Measurements from ENCODE around the gene DHCR24.

DHCR24 gene

DNA sequence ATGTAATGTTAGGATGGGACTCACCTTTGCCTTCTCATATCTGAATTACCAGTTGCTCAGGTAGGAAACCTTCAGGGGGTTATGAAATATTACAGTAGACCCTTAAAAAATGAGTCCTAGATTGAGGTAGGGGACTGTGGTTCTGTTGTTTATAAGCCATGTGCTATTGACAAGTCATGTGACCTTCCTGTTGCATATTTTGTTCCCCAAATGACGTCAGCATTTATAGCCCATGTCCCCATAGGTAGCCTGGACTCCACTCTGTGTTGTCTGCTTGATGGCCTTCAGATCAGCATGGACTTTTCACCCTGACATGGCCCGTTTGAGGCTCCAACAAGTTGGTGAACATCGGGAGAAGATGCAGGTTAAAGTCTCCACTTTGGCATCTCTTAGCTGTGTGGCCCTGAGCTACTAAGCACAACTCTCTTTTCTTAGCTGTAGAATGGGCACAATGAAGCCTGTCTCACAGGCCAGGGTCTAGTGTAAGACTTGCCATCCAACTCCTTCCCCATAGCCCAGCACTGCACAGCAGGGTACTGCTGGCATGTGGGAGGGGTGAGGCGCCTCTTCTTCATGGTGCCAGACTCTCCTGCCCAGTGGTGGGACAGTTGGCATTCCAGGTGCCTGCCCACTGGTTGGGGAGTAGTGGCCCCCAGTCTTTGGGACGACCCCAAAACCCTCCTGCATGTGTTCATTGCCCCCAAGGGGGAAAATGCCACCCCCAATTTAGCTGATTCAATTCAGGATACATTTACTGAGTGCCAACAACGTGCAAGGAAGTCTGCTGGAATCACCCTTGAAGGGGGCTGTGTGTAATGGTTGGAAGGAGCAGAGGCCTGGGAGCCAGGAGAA is 49.8 kb downstream of the DHCR24 start:
- H3K9me3 ChIP-seq, result no peaks in the 10 kb centered on the region
- in situ Hi-C loops (cut with MboI; ENCODE audit: low sequenced_read_pairs), result no loop called here
- H3K36me3 ChIP-seq (replicated peaks), result no peaks in the 10 kb centered on the region
- peaks cover 30% of the 10 kb centered on the region for H3K27me3 ChIP-seq (ENCODE audit: low read depth)
- no peak overlapping the region for H3K4me3 ChIP-seq
- no peak for DNase-seq (ENCODE audit: low spot score in 2 of 2)
- no peaks in the 10 kb centered on the region for H3K4me1 ChIP-seq

DNA sequence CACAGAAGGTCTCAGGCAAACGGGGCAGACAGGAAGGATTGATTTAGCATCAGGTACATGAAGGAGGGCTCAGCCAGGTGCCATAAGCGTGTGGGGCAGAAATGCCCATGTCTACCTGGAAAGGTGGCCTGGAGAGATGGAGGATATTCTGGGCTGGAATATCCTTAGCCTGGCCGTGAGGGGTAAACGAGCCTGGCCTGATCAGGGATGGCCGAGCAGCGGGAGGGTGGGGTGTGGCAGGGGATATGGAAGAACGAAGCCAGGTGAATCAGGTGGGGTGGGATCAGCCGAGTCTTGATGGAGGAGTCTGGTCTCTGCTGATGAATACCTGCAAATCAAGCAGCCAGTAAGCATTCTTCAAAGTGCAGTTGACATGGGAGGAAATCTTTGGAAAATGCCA is 50.4 kb downstream of the DHCR24 start:
- peaks cover 30% of the 10 kb centered on the region for H3K27me3 ChIP-seq (ENCODE audit: low read depth)
- H3K36me3 ChIP-seq (replicated peaks), result no peaks in the 10 kb centered on the region
- DNase-seq (ENCODE audit: low spot score in 2 of 2), result no peak
- no peak overlapping the region for H3K4me3 ChIP-seq
- no peaks in the 10 kb centered on the region for H3K9me3 ChIP-seq
- no peaks in the 10 kb centered on the region for H3K4me1 ChIP-seq
- in situ Hi-C loops (cut with MboI; ENCODE audit: low sequenced_read_pairs), result no loop called here

DNA sequence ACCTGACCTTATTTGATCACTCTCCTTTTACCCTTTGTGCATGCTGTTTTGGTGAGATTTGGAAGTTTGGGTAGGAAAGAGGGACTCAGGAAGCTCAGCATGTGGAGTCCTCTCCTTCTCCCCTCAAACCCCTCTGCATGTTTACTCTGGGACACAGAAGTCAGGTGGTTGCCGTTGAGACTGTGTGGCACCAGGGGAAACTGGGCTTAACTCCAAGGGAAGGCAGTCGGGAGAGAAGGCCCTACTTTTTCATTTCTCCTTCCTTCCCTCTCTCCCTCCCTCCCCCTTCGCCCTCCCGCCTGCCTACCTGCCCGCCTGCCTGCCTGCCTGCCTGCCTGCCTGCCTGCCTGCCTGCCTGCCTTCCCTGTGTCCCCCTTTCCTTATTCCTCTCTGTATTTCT is 51.0 kb downstream of the DHCR24 start:
- H3K36me3 ChIP-seq (replicated peaks), result no peaks in the 10 kb centered on the region
- H3K27me3 ChIP-seq (ENCODE audit: low read depth), result peaks cover 31% of the 10 kb centered on the region
- in situ Hi-C loops (cut with MboI; ENCODE audit: low sequenced_read_pairs), result no loop called here
- no peaks in the 10 kb centered on the region for H3K4me1 ChIP-seq
- H3K4me3 ChIP-seq, result no peak overlapping the region
- no peaks in the 10 kb centered on the region for H3K9me3 ChIP-seq
- DNase-seq (ENCODE audit: low spot score in 2 of 2), result no peak

DNA sequence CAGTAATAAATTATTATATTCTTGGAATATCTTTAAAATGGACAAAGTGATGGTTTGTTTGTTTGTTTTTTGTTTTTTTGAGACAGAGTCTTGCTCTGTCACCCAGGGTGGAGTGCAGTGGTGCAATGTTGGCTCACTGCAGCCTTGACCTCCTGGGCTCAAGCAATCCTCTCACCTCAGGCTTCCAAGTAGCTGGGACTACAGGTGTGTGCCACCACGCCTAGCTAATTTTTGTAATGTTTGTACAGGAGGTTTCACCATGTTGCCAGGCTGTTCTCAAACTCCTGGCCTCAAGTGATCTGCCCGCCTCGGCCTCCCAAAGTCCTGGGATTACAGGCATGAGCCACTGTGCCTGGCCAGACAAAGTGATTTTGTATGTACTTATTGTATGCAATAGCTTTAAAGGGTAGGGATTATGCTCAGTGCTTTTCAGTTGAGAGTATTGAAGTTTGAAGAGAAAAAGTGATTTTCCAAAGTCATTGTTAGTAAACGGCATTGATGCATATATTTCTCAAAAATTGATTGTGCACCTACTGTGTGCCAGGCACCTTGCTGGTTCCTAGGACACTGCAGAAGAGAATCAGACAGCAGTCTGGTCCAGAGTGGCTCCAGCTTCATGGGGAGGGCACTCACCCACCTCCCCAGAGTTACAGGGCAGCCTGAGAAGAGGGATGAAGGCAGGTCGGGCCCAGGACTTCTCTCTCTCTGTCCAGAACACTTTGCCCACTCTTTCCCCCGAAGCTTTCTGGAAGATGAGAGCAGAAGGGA is 51.7 kb downstream of the DHCR24 start:
- Histone ChIP-seq H3K9me3 (no peaks in the 10 kb centered on the region), H3K27me3 (ENCODE audit: low read depth) (peaks cover 32% of the 10 kb centered on the region), H3K4me1 (no peaks in the 10 kb centered on the region), H3K36me3 (replicated peaks) (no peaks in the 10 kb centered on the region), H3K4me3 (no peak overlapping the region)
- in situ Hi-C loops (cut with MboI; ENCODE audit: low sequenced_read_pairs), result no loop called here
- DNase-seq (ENCODE audit: low spot score in 2 of 2), result no peak

DNA sequence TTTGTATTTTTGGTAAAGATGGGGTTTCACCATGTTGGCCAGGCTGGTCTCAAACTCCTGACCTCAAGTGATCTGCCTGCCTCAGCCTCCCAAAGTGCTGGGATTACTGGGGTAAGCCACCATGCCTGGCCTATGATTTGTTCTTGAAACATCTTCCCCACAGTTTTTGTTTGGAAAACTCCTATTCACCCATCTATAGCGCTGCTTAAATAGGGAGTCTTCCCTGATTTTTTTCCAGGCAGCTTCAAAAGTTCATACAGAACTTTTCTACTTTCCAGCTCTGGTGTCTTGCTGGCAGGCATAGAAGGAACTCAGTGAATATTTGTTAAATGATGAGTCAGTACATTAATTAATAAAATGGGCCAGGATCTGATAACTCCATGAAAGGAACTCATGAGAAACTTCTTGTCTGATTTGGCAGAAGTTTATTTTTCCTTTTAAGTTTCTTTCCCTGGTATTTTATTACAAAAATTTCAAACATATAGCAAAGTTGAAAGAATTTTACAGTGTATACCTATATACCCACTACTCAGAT is 52.9 kb downstream of the DHCR24 start:
- H3K27me3 ChIP-seq (ENCODE audit: low read depth), result peaks cover 32% of the 10 kb centered on the region
- no peaks in the 10 kb centered on the region for H3K4me1 ChIP-seq
- no peak overlapping the region for H3K4me3 ChIP-seq
- DNase-seq (ENCODE audit: low spot score in 2 of 2), result no peak
- no peaks in the 10 kb centered on the region for H3K9me3 ChIP-seq
- no peaks in the 10 kb centered on the region for H3K36me3 ChIP-seq (replicated peaks)
- in situ Hi-C loops (cut with MboI; ENCODE audit: low sequenced_read_pairs), result no loop called here

DNA sequence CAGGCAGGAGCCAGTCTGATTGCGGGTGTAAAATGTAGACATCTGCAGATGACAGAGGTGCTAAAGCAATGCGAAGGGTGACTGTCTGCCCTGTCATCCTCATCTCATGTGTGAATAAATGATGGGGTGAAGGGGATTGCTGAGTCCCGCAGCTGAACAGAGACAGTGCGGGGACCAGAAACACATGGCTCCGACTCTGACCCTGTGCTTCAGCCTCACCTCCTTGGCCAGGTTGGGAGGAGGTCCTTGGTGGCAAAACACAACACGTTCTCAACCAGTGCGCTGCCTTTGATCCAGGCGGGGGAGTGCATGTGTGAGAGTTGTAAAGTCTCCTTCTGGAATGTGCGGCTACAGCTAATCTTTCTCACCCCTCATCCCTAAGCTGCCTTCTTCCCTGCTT is 53.9 kb downstream of the DHCR24 start:
- in situ Hi-C loops (cut with MboI; ENCODE audit: low sequenced_read_pairs), result no loop called here
- no peaks in the 10 kb centered on the region for H3K9me3 ChIP-seq
- no peak for DNase-seq (ENCODE audit: low spot score in 2 of 2)
- no peaks in the 10 kb centered on the region for H3K36me3 ChIP-seq (replicated peaks)
- no peak overlapping the region for H3K4me3 ChIP-seq
- H3K27me3 ChIP-seq (ENCODE audit: low read depth), result peaks cover 32% of the 10 kb centered on the region
- H3K4me1 ChIP-seq, result no peaks in the 10 kb centered on the region

DNA sequence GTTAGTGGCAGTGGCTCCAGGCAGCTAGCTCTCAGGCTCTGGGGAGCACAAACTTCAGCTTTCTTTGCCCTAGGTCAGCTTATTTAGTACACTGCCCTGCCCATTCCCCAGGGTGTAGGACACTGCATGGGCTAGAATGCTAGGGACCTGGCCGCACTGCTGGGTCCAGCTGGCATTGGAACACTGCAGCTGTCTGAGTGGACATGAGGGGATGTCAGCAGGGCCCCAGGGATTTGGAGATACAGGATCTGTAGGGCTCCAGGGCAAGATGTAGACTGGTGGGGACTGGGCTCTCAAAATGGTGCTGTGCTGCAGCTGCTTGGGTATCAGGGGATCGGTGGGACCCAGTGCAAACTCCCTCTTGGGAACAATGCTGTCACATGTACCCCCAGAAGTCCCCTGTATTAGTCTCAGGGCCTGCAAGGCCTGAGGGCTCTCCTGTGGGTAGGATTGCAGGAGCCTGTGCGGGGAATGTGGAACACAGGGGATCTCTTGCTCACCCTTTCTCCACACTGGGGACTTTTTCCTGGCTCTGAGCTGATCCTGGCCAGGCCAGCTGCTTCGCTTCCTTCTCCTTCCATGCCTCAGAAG is 60.7 kb downstream of the DHCR24 start:
- H3K36me3 ChIP-seq (replicated peaks), result no peaks in the 10 kb centered on the region
- no peaks in the 10 kb centered on the region for H3K4me1 ChIP-seq
- H3K9me3 ChIP-seq, result no peaks in the 10 kb centered on the region
- H3K4me3 ChIP-seq, result no peak overlapping the region
- in situ Hi-C loops (cut with MboI; ENCODE audit: low sequenced_read_pairs), result no loop called here
- DNase-seq (ENCODE audit: low spot score in 2 of 2), result no peak
- peaks cover 2% of the 10 kb centered on the region; the same call in 1 of the 2 replicates for H3K27me3 ChIP-seq (ENCODE audit: low read depth)

DNA sequence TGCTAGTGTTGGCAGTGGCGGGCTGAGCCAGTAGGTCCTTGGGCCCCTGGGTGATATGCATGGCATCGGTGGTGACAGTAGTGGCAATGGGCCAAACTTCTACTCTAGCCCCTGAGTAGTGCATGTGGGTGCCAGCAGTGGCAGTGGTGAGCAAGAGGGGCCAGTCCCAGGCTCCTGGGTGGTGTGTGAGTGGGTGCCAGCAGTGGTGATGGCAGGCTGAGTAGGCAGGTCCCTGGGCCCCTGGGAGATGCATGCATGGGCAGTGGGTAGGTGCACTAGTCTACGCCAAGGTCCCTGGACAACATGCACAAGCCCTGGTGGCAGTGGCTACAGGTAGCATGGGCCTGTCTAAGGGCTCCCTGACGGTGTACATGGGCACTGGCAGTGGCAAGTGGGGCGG is 61.3 kb downstream of the DHCR24 start:
- H3K4me1 ChIP-seq, result no peaks in the 10 kb centered on the region
- H3K36me3 ChIP-seq (replicated peaks), result no peaks in the 10 kb centered on the region
- DNase-seq (ENCODE audit: low spot score in 2 of 2), result no peak
- no peaks in the 10 kb centered on the region for H3K27me3 ChIP-seq (ENCODE audit: low read depth)
- H3K9me3 ChIP-seq, result no peaks in the 10 kb centered on the region
- in situ Hi-C loops (cut with MboI; ENCODE audit: low sequenced_read_pairs), result no loop called here
- H3K4me3 ChIP-seq, result no peak overlapping the region

DNA sequence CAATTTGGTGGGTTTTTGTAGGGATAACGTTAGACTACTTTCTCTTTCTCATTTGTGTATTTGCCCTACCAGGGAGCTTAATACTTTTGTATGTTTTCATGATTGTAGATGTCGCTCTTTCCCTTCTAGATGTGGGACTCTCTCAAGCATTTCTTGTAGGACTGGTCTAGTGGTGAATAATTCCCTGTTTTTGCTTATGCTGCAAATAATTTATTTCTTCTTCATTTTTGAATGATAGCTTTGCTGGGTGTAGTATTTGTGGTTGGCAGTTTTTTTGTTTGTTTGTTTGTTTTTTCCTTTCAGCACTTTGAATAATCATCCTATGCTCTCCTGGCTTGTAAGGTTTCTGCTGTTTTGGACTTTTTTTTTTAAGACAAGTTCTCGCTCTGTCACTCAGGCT is 63.3 kb downstream of the DHCR24 start:
- Histone ChIP-seq H3K4me3 (no peak overlapping the region), H3K36me3 (replicated peaks) (no peaks in the 10 kb centered on the region), H3K27me3 (ENCODE audit: low read depth) (no peaks in the 10 kb centered on the region), H3K4me1 (no peaks in the 10 kb centered on the region), H3K9me3 (no peaks in the 10 kb centered on the region)
- DNase-seq (ENCODE audit: low spot score in 2 of 2), result no peak
- in situ Hi-C loops (cut with MboI; ENCODE audit: low sequenced_read_pairs), result loop anchor here (25.0 kb wide), 1 partner anchor 961 kb away; no protein-coding TSS in a partner anchor

DNA sequence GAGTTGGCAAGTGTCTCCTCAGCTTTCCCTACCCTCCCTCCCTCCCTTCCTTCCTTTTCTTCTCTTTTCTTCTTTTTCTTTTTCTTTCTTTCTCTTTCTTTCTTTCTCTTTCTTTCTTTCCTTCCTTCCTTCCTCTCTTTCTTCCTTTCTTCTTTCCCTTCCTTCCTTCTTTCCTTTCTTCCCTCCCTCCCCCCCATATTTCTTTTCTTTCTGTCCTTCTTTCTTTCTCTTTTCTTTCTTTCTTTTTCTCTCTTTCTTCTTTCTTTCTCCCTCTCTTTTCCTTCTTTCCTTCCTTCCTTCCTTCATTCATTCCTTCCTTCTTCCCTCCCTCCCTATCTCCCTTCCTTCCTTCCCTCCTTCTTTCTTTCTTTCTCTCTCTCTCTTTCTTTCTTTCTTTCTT is 67.3 kb downstream of the DHCR24 start:
- Histone ChIP-seq H3K36me3 (replicated peaks) (no peaks in the 10 kb centered on the region), H3K4me1 (no peaks in the 10 kb centered on the region), H3K27me3 (ENCODE audit: low read depth) (no peaks in the 10 kb centered on the region), H3K9me3 (no peaks in the 10 kb centered on the region), H3K4me3 (no peak overlapping the region)
- no peak for DNase-seq (ENCODE audit: low spot score in 2 of 2)
- in situ Hi-C loops (cut with MboI; ENCODE audit: low sequenced_read_pairs), result loop anchor here (25.0 kb wide), 1 partner anchor 957 kb away; no protein-coding TSS in a partner anchor

DNA sequence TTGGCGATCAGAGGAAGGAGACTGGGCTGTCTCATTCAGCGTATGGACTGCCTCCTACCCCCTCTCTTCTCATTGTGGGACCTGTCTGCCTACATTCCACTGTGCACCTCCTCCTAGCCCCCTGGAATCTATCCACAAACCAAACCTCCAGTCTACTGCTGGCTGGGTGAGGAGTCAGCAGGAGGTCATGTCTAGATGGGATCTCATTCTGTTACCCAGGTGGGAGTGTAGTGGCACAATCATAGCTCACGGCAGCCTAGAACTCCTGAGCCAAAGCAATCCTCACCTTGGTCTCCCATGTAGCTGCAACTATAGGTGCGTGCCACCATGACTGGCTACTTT is 67.8 kb downstream of the DHCR24 start:
- in situ Hi-C loops (cut with MboI; ENCODE audit: low sequenced_read_pairs), result loop anchor here (25.0 kb wide), 1 partner anchor 957 kb away; no protein-coding TSS in a partner anchor
- no peak for DNase-seq (ENCODE audit: low spot score in 2 of 2)
- H3K27me3 ChIP-seq (ENCODE audit: low read depth), result no peaks in the 10 kb centered on the region
- H3K36me3 ChIP-seq (replicated peaks), result no peaks in the 10 kb centered on the region
- H3K4me1 ChIP-seq, result no peaks in the 10 kb centered on the region
- no peak overlapping the region for H3K4me3 ChIP-seq
- no peaks in the 10 kb centered on the region for H3K9me3 ChIP-seq

DNA sequence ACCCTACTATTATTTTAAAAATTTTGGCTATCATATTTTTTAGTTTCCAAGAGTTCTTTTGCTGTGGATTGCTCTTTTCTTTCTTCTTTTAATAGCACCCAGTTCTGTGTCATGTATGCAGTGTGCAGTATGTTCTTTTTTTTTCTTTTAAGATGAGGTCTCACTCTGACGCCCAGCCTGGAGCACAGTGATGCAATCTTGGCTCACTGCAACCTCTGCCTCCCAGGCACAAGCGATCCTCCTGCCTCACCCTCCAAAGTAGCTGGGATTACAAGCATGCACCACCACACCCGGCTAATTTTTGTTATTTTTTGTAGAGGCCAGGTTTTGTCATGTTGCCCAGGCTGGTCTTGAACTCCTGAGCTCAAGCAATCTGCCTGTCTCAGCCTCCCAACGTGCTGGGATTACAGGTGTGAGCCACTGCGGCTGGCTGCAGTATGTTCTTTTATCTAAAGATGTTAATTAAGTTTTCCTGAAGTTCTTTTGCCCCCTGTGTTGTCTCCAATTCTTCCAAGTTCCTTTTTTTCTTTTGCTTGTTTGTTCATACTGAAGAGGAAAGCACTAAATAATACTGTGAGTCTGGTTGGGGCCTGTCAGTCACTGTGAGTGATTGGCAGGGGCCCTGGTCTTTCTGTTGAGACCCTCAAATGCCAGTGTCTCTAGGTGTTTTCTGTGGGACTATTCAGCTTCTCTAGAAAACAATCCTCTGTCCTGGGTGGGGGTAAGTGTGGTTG is 68.4 kb downstream of the DHCR24 start:
- no peak for DNase-seq (ENCODE audit: low spot score in 2 of 2)
- in situ Hi-C loops (cut with MboI; ENCODE audit: low sequenced_read_pairs), result loop anchor here (25.0 kb wide), 1 partner anchor 956 kb away; no protein-coding TSS in a partner anchor

DNA sequence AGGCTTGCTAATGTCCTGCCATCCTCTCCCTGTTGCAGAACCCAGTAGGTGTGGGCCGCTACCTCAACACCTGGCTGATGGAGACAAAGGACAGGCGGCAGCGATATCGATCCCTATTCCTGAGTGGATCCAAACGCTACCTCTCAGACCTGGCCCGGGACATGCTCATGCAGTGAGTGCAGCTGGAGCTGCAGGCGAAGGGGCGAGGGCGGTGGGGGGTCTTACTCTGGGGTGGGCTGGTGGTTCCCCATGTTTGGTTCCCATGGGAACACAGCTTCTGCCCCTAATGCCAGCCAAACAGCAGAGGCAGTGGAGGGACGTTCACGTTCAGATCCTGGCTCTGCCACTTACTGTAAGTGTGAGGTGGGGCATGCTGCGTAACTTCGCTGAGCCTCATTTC is 70.0 kb downstream of the DHCR24 start:
- H3K4me1 ChIP-seq, result no peaks in the 10 kb centered on the region
- in situ Hi-C loops (cut with MboI; ENCODE audit: low sequenced_read_pairs), result loop anchor here (25.0 kb wide), 1 partner anchor 955 kb away; no protein-coding TSS in a partner anchor
- DNase-seq (ENCODE audit: low spot score in 2 of 2), result no peak
- H3K36me3 ChIP-seq (replicated peaks), result no peaks in the 10 kb centered on the region
- H3K4me3 ChIP-seq, result no peak overlapping the region
- no peaks in the 10 kb centered on the region for H3K27me3 ChIP-seq (ENCODE audit: low read depth)
- no peaks in the 10 kb centered on the region for H3K9me3 ChIP-seq

More for the DNA sequence above, 68.4 kb downstream of the DHCR24 start:
- no peaks in the 10 kb centered on the region for H3K27me3 ChIP-seq (ENCODE audit: low read depth)
- no peaks in the 10 kb centered on the region for H3K4me1 ChIP-seq
- H3K4me3 ChIP-seq, result no peak overlapping the region
- H3K9me3 ChIP-seq, result no peaks in the 10 kb centered on the region
- no peaks in the 10 kb centered on the region for H3K36me3 ChIP-seq (replicated peaks)
